Caco-2 (cell line): Measurements from ENCODE around the gene SPART. TPM values are rescaled to one million over a fixed set of nuclear protein-coding genes. Genes with fewer than 3 reads are reported as not detected.
"Not testable (repeated sequence)": the region's sequence is repeated elsewhere in the genome, so short reads cannot be mapped to it uniquely, and the experiment has no call there.

Source experiments
- BruUV-seq: library from RNA; stranded (reverse); fragments of 400-500 nt; replicated peaks from 2 replicates; lab custom pipeline; 2021; lab: Mats Ljungman, UMichigan
- CTCF ChIA-PET: fragments of 300-600 bp; sonication (Branson Sonifier 250); formaldehyde crosslinking; loops from one replicate; lab custom pipeline; 2022; ENCODE audit warnings: antibody characterized with exemption; lab: Charles Lee
- POLR2A ChIA-PET: fragments of 300-600 bp; sonication (Branson Sonifier 250); formaldehyde crosslinking; loops from one replicate; lab custom pipeline; 2022; ENCODE audit warnings: antibody characterized with exemption; lab: Charles Lee
- DNase-seq, 2 experiments: peaks; one replicate each; pipeline versions ENCODE4 v3.0.0 to v3.0.0-alpha.2; 2020 to 2022
- H3K27me3 ChIP-seq: replicated peaks from 2 replicates; pipeline ENCODE4 v1.6.0; 2011; ENCODE audit warnings: low read length; ENCODE audit not compliant: control insufficient read depth, insufficient read depth
- H3K36me3 ChIP-seq: 2 replicates; pipeline ENCODE4 v1.5.1; 2011; ENCODE audit warnings: low read length; ENCODE audit not compliant: control insufficient read depth, insufficient read depth
- H3K4me1 ChIP-seq: fragments of 250-450 bp; sonication (Bioruptor Pico); 2 replicates; pipeline ENCODE4 v1.5.1; 2020; ENCODE audit warnings: mild to moderate bottlenecking
- H3K4me3 ChIP-seq: 2 replicates; pipeline ENCODE4 v1.5.1; 2011; ENCODE audit warnings: low read depth, mild to moderate bottlenecking, control low read depth, low read length
- H3K9me3 ChIP-seq: fragments of 250-450 bp; sonication (Bioruptor Pico); 2 replicates; pipeline ENCODE4 v1.5.1; 2020; ENCODE audit warnings: mild to moderate bottlenecking, moderate library complexity
- H3K27ac Mint-ChIP-seq: one replicate; pipeline ENCODE4 v1.8.0; 2022; ENCODE audit warnings: mixed read lengths; ENCODE audit not compliant: unreplicated experiment
- H3K27me3 Mint-ChIP-seq: one replicate; pipeline ENCODE4 v1.8.0; 2022; ENCODE audit warnings: mixed read lengths; ENCODE audit not compliant: insufficient read depth, unreplicated experiment
- H3K36me3 Mint-ChIP-seq: one replicate; pipeline ENCODE4 v1.8.0; 2022; ENCODE audit warnings: mild to moderate bottlenecking, mixed read lengths; ENCODE audit not compliant: insufficient read depth, unreplicated experiment
- H3K4me1 Mint-ChIP-seq: one replicate; pipeline ENCODE4 v1.8.0; 2022; ENCODE audit warnings: low read depth, mixed read lengths; ENCODE audit not compliant: unreplicated experiment
- H3K4me3 Mint-ChIP-seq: one replicate; pipeline ENCODE4 v1.8.0; 2022; ENCODE audit warnings: mild to moderate bottlenecking, moderate library complexity, mixed read lengths; ENCODE audit not compliant: unreplicated experiment
- H3K9me3 Mint-ChIP-seq: one replicate; pipeline ENCODE4 v1.8.0; 2022; ENCODE audit warnings: mixed read lengths; ENCODE audit not compliant: unreplicated experiment
- CTCF ChIP-seq, 2 experiments: fragments of 200-600 bp in 1 of 2; IDR thresholded peaks; 1 replicate in 1 of 2; 2 replicates in 1 of 2; pipeline versions ENCODE4 v1.5.1 to v1.8.0; 2011 to 2022; ENCODE audit warnings: antibody characterized with exemption in 1 of 2, control low read depth in 1 of 2, inconsistent platforms in 1 of 2, low read depth in 1 of 2, low read length in 1 of 2, mild to moderate bottlenecking in 1 of 2, moderate library complexity in 1 of 2; ENCODE audit not compliant: insufficient read depth in 1 of 2, severe bottlenecking in 1 of 2, unreplicated experiment in 1 of 2
- intact Hi-C: fragments of 100-400 bp; cut with micrococcal nuclease; formaldehyde crosslinking; loops from one replicate; pipeline ENCODE4 v1.10.0; 2022; ENCODE audit not compliant: unreplicated experiment
- total RNA-seq: library from RNA; stranded (reverse); gene quantifications from 2 replicates; pipeline ENCODE4 v1.2.3, GENCODE V29; 2022

SPART gene
- total RNA-seq, 1 experiment from 2014 or later = not detected

DNA sequence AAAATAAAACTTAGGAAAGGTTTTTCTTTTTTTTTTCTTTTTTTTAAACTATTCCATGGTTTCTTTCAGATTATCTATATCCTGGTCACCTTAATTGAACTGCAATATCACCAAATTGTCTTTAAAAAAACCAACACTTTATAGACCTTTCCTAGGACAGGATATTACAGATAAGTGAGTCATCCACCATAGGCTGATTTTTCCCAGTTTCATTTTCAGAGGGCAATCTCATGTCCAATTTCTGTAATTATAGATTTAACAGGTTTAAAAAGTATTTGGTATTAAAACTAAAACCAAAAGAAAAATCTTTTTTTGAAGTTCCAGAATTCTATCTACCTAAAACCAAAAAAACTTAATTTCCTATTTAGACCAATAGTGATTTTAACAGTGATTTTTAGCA, 13.2 kb downstream of the SPART start:
- H3K27me3 Mint-ChIP-seq = peaks cover 6% of the 10 kb centered on the region

DNA sequence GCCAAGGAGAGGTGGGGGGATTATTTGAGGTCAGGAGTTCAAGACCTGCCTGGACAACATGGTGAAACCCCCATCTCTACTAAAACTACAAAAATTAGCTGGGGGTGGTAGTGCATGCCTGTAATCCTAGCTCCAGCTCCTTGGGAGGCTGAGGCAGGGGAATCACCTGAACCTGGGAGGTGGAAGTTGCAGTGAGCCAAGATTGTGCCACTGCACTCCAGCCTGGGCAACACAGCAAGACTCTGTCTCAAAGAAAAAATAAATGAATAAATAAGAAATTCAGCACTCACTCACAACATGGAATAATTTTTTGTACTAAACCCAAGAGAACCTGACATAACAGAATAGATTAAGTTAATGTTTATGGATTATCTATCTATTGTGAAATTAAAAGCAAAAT, 13.9 kb downstream of the SPART start:
- H3K9me3 ChIP-seq, DNase-seq, CTCF ChIA-PET, POLR2A ChIA-PET, H3K4me3 ChIP-seq, H3K4me1 ChIP-seq, H3K27ac Mint-ChIP-seq, BruUV-seq, H3K36me3 ChIP-seq, H3K36me3 Mint-ChIP-seq, H3K9me3 Mint-ChIP-seq, intact Hi-C loops, H3K27me3 Mint-ChIP-seq, H3K4me3 Mint-ChIP-seq, H3K27me3 ChIP-seq, H3K4me1 Mint-ChIP-seq: not testable (repeated sequence)

More for the DNA sequence above, 13.2 kb downstream of the SPART start:
- intact Hi-C loops = no loop called here
- no peak overlapping the region for H3K4me3 ChIP-seq
- H3K4me1 Mint-ChIP-seq = no peaks in the 10 kb centered on the region
- H3K36me3 ChIP-seq = no peaks in the 10 kb centered on the region
- H3K9me3 ChIP-seq = no peaks in the 10 kb centered on the region
- ChIA-PET POLR2A (no interaction called here), CTCF (no interaction called here)
- H3K4me1 ChIP-seq = no peaks in the 10 kb centered on the region
- no peak for TF ChIP-seq CTCF (IDR thresholded peaks at IDR 0.05; ENCODE audit: insufficient read depth in 1 of 2, low read depth in 1 of 2, low read length in 1 of 2, severe bottlenecking in 1 of 2, unreplicated experiment in 1 of 2)
- H3K27ac Mint-ChIP-seq = no peak overlapping the region
- no peaks in the 10 kb centered on the region for H3K36me3 Mint-ChIP-seq
- no peak overlapping the region for H3K4me3 Mint-ChIP-seq
- BruUV-seq = no TSS peak
- DNase-seq = no peak
- H3K27me3 ChIP-seq = no peaks in the 10 kb centered on the region
- no peaks in the 10 kb centered on the region for H3K9me3 Mint-ChIP-seq

GRCh38 chr13:36331280-36331679, 14.9 kb downstream of the SPART start:
- DNase-seq = no peak
- Mint-ChIP-seq H3K27me3 (peaks cover 6% of the 10 kb centered on the region), H3K4me3 (no peak overlapping the region), H3K4me1 (no peaks in the 10 kb centered on the region), H3K27ac (no peak overlapping the region), H3K36me3 (no peaks in the 10 kb centered on the region), H3K9me3 (no peaks in the 10 kb centered on the region)
- Histone ChIP-seq H3K9me3 (no peaks in the 10 kb centered on the region), H3K4me1 (no peaks in the 10 kb centered on the region), H3K4me3 (no peak overlapping the region), H3K36me3 (no peaks in the 10 kb centered on the region), H3K27me3 (no peaks in the 10 kb centered on the region)
- no TSS peak for BruUV-seq
- TF ChIP-seq CTCF (IDR thresholded peaks at IDR 0.05; ENCODE audit: insufficient read depth in 1 of 2, low read depth in 1 of 2, low read length in 1 of 2, severe bottlenecking in 1 of 2, unreplicated experiment in 1 of 2) = no peak
- POLR2A ChIA-PET = no interaction called here
- intact Hi-C loops = no loop called here
- CTCF ChIA-PET = no interaction called here

DNA sequence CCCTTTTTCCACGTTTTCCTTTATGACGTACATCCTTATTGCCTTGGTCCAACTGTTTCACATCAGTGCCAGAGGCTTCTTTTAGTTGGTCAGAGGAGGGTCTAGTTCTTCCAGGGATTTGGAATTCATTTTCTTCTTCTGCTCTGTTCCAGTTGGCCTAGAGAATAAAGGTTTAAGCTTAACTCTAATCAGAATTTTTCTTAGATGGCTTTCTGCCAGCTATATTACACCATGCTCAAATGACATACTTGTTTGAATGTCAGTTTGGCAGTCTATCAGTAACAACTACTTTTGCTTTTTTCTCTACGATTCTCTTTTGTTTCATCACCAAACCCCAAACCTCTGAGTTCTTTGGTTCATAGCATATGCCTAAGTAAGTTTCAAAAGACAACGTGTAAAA, 16.8 kb downstream of the SPART start:
- Mint-ChIP-seq H3K4me3 (no peak overlapping the region), H3K27ac (no peak overlapping the region), H3K36me3 (no peaks in the 10 kb centered on the region), H3K4me1 (no peaks in the 10 kb centered on the region), H3K9me3 (no peaks in the 10 kb centered on the region), H3K27me3 (peaks cover 6% of the 10 kb centered on the region)
- Histone ChIP-seq H3K36me3 (no peaks in the 10 kb centered on the region), H3K27me3 (no peaks in the 10 kb centered on the region), H3K4me3 (no peak overlapping the region), H3K9me3 (no peaks in the 10 kb centered on the region), H3K4me1 (no peaks in the 10 kb centered on the region)
- BruUV-seq = no TSS peak
- DNase-seq = no peak
- POLR2A ChIA-PET = no interaction called here
- no peak for TF ChIP-seq CTCF (IDR thresholded peaks at IDR 0.05; ENCODE audit: insufficient read depth in 1 of 2, low read depth in 1 of 2, low read length in 1 of 2, severe bottlenecking in 1 of 2, unreplicated experiment in 1 of 2)
- CTCF ChIA-PET = no interaction called here
- intact Hi-C loops = no loop called here
